ENCODE results near the gene PARVB.

PARVB gene

DNA sequence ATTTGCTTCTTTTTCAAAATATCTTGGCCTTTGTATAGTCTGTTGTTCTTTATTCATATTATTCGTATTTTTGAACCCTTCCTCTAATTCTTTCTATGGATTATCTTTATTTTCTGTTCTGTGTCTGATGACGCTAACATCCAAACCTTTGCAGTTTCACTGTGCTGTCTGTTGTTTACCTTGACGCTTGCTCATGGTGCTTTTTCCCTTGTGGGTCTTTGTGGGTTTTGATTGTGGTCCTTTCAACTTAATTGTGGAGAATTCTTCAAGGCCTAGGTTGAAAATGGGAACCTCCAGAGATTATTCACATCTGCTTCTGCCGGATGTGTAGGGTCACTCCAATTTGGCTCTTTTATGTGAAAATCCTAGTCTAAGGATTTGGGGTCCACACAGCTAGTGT, 191.2 kb downstream of the PARVB start:
- H3K27ac ChIP-seq: no peak overlapping the region
- H3K27me3 ChIP-seq: no peaks in the 10 kb centered on the region
- H3K9me3 ChIP-seq: no peaks in the 10 kb centered on the region
- no peak overlapping the region for H3K4me3 ChIP-seq (ENCODE audit: low read depth in 1 of 2, low read length in 1 of 2)
- TF ChIP-seq CTCF (IDR thresholded peaks at IDR 0.05): no peak
- peaks cover 16% of the 10 kb centered on the region for H3K36me3 ChIP-seq
- H3K4me1 ChIP-seq (ENCODE audit: control insufficient read depth in 1 of 2, insufficient read depth in 1 of 2, low read depth in 1 of 2, low read length in 1 of 2): no peaks in the 10 kb centered on the region

- Histone ChIP-seq H3K27ac (no peak overlapping the region), H3K9me3 (no peaks in the 10 kb centered on the region), H3K27me3 (no peaks in the 10 kb centered on the region), H3K4me3 (ENCODE audit: low read depth in 1 of 2, low read length in 1 of 2) (no peak overlapping the region), H3K36me3 (peaks cover 12% of the 10 kb centered on the region), H3K4me1 (ENCODE audit: control insufficient read depth in 1 of 2, insufficient read depth in 1 of 2, low read depth in 1 of 2, low read length in 1 of 2) (no peaks in the 10 kb centered on the region)
- no peak for TF ChIP-seq CTCF (IDR thresholded peaks at IDR 0.05)
Observed at GRCh38 chr22:44217346-44217745, 193.2 kb downstream of the PARVB start.

DNA sequence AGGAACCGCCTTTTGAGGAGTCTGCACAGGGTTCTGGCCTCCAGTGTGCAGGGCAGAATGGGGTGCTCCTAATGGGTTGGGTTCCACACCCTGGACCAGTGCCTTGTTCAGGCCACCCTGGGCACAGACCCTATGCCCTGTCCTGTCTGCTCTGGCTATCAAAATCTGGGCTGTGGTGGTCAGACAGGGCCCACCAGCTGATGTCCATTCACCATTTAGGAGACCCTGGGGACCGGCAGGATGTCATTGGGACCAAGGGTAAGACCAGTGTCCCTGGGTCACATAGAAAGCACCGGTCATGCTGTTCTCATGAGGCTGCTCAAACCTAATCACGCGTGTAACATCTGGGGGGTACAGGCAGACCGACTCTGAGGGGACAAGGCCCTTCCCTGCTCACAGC, 194.0 kb downstream of the PARVB start:
- Histone ChIP-seq H3K36me3 (peaks cover 5% of the 10 kb centered on the region), H3K27ac (no peak overlapping the region), H3K9me3 (no peaks in the 10 kb centered on the region), H3K4me3 (ENCODE audit: low read depth in 1 of 2, low read length in 1 of 2) (no peak overlapping the region), H3K4me1 (ENCODE audit: control insufficient read depth in 1 of 2, insufficient read depth in 1 of 2, low read depth in 1 of 2, low read length in 1 of 2) (no peaks in the 10 kb centered on the region), H3K27me3 (no peaks in the 10 kb centered on the region)
- TF ChIP-seq CTCF (IDR thresholded peaks at IDR 0.05): no peak

- H3K27me3 ChIP-seq: peaks cover 6% of the 10 kb centered on the region
- no peaks in the 10 kb centered on the region for H3K4me1 ChIP-seq (ENCODE audit: control insufficient read depth in 1 of 2, insufficient read depth in 1 of 2, low read depth in 1 of 2, low read length in 1 of 2)
- TF ChIP-seq CTCF (IDR thresholded peaks at IDR 0.05): no peak
- H3K9me3 ChIP-seq: no peaks in the 10 kb centered on the region
- no peaks in the 10 kb centered on the region for H3K36me3 ChIP-seq
- H3K4me3 ChIP-seq (ENCODE audit: low read depth in 1 of 2, low read length in 1 of 2): no peak overlapping the region
- H3K27ac ChIP-seq: no peak overlapping the region
Observed at GRCh38 chr22:44219101-44219870, 195.2 kb downstream of the PARVB start.

- Histone ChIP-seq H3K27me3 (peaks cover 10% of the 10 kb centered on the region), H3K9me3 (no peaks in the 10 kb centered on the region), H3K4me3 (ENCODE audit: low read depth in 1 of 2, low read length in 1 of 2) (no peak overlapping the region), H3K4me1 (ENCODE audit: control insufficient read depth in 1 of 2, insufficient read depth in 1 of 2, low read depth in 1 of 2, low read length in 1 of 2) (no peaks in the 10 kb centered on the region), H3K36me3 (no peaks in the 10 kb centered on the region), H3K27ac (no peak overlapping the region)
- TF ChIP-seq CTCF (IDR thresholded peaks at IDR 0.05): no peak
Observed at GRCh38 chr22:44220727-44221680, 196.9 kb downstream of the PARVB start.

Measured in neutrophil (primary cell).